WTC11 (cell line): ENCODE measurements around the gene SRSF12. TPM values are rescaled to one million over a fixed set of nuclear protein-coding genes. Genes with fewer than 3 reads are reported as not detected.

Experiments
- ELF4 ChIP-seq: sonication (generic); formaldehyde crosslinking; IDR thresholded peaks from 2 replicates; pipeline ENCODE4 v1.8.1; 2022; ENCODE audit warnings: low read depth, mild to moderate bottlenecking, moderate library complexity, missing genetic modification reagents
- GABPB1 ChIP-seq: sonication (generic); formaldehyde crosslinking; IDR thresholded peaks from 2 replicates; pipeline ENCODE4 v1.8.1; 2023; ENCODE audit warnings: mild to moderate bottlenecking, missing genetic modification reagents
- NR1H2 ChIP-seq: sonication (generic); formaldehyde crosslinking; IDR thresholded peaks from 2 replicates; pipeline ENCODE4 v1.9.0; 2021; ENCODE audit warnings: mild to moderate bottlenecking, moderate library complexity, missing genetic modification reagents
- ZNF121 ChIP-seq: sonication (generic); formaldehyde crosslinking; IDR thresholded peaks from 2 replicates; pipeline ENCODE4 v1.8.0; 2023; ENCODE audit warnings: missing genetic modification reagents
- ZNF232 ChIP-seq: sonication (generic); formaldehyde crosslinking; IDR thresholded peaks from 2 replicates; pipeline ENCODE4 v1.8.0; 2022; ENCODE audit warnings: mild to moderate bottlenecking, missing genetic modification reagents
- total RNA-seq: library from RNA; stranded (reverse); gene quantifications from 3 replicates; pipeline ENCODE4 v1.2.3, GENCODE V29; 2021
- TF ChIP-seq, protein P1 (sequence below): sonication (generic); formaldehyde crosslinking; IDR thresholded peaks from 2 replicates; pipeline ENCODE4 v1.8.1; 2022; ENCODE audit warnings: missing genetic modification reagents, borderline replicate concordance
- TF ChIP-seq, protein P2 (sequence below): fragments of 250-450 bp; sonication (Bioruptor Pico); IDR thresholded peaks from 2 replicates; pipeline ENCODE4 v1.9.0; 2021; ENCODE audit warnings: mild to moderate bottlenecking, borderline replicate concordance
- TF ChIP-seq, protein P3 (sequence below): sonication (generic); formaldehyde crosslinking; IDR thresholded peaks from 2 replicates; pipeline ENCODE4 v1.8.1; 2023; ENCODE audit warnings: mild to moderate bottlenecking, missing genetic modification reagents, borderline replicate concordance
- TF ChIP-seq, protein P4 (sequence below): sonication (generic); formaldehyde crosslinking; IDR thresholded peaks from 2 replicates; pipeline ENCODE4 v1.8.1; 2023; ENCODE audit warnings: mild to moderate bottlenecking, moderate library complexity, missing genetic modification reagents
- TF ChIP-seq, protein P5 (sequence below): sonication (generic); formaldehyde crosslinking; IDR thresholded peaks from 2 replicates; pipeline ENCODE4 v1.8.1; 2023; ENCODE audit warnings: mild to moderate bottlenecking, missing genetic modification reagents
- TF ChIP-seq, protein P6 (sequence below): sonication (generic); formaldehyde crosslinking; IDR thresholded peaks from 2 replicates; pipeline ENCODE4 v1.8.0; 2022; ENCODE audit warnings: mild to moderate bottlenecking, missing genetic modification reagents

The SRSF12 gene
- total RNA-seq, 1 experiment from 2014 or later: 3.8 TPM

DNA sequence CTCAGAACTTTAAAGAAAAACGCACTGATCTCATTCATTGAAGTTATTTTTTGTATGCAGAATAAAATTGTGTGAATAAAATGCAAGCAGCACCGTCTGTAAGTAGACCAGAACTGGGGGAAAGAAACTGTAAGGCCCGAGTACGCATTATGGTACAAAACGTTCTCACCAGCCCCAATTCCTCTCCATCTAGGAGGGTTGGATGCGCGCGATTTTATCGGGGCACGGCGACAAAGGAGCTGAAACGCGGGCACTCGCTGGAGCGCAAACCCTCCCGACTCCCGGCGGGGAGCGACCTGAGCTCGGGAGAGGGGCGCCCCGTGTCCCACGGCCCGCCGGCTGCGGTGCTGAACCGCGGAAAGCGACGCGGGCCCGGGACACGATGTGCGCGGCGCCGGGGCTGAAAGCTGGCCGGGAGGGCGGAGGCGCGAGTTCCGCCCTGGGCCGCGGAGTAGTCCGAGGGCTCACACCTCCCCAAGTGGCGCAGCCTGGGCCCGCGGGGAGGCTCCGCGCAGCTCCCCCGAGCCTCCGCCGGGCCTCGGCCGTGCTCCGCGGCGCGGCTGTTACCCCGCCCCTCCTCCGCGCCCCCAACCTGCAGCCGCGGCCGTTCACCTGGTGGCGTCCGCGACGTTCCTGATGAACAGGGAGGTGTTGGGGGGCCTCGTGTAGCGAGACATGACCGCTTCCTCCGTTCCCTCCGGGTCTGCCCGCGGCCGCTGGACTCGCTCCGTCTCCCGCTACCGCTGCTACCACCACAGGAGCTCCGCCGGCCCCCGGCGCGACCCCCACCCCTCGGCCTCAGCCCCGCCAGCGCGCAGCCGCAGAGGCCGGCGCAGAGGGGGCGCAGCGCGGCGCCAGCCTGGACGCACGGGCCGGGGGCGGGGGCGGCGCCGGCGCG is at the start of gene SRSF12 (continued):
- TF ChIP-seq, protein P1, sequence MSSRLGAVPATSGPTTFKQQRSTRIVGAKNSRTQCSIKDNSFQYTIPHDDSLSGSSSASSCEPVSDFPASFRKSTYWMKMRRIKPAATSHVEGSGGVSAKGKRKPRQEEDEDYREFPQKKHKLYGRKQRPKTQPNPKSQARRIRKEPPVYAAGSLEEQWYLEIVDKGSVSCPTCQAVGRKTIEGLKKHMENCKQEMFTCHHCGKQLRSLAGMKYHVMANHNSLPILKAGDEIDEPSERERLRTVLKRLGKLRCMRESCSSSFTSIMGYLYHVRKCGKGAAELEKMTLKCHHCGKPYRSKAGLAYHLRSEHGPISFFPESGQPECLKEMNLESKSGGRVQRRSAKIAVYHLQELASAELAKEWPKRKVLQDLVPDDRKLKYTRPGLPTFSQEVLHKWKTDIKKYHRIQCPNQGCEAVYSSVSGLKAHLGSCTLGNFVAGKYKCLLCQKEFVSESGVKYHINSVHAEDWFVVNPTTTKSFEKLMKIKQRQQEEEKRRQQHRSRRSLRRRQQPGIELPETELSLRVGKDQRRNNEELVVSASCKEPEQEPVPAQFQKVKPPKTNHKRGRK: no peak
- TF ChIP-seq, protein P2, sequence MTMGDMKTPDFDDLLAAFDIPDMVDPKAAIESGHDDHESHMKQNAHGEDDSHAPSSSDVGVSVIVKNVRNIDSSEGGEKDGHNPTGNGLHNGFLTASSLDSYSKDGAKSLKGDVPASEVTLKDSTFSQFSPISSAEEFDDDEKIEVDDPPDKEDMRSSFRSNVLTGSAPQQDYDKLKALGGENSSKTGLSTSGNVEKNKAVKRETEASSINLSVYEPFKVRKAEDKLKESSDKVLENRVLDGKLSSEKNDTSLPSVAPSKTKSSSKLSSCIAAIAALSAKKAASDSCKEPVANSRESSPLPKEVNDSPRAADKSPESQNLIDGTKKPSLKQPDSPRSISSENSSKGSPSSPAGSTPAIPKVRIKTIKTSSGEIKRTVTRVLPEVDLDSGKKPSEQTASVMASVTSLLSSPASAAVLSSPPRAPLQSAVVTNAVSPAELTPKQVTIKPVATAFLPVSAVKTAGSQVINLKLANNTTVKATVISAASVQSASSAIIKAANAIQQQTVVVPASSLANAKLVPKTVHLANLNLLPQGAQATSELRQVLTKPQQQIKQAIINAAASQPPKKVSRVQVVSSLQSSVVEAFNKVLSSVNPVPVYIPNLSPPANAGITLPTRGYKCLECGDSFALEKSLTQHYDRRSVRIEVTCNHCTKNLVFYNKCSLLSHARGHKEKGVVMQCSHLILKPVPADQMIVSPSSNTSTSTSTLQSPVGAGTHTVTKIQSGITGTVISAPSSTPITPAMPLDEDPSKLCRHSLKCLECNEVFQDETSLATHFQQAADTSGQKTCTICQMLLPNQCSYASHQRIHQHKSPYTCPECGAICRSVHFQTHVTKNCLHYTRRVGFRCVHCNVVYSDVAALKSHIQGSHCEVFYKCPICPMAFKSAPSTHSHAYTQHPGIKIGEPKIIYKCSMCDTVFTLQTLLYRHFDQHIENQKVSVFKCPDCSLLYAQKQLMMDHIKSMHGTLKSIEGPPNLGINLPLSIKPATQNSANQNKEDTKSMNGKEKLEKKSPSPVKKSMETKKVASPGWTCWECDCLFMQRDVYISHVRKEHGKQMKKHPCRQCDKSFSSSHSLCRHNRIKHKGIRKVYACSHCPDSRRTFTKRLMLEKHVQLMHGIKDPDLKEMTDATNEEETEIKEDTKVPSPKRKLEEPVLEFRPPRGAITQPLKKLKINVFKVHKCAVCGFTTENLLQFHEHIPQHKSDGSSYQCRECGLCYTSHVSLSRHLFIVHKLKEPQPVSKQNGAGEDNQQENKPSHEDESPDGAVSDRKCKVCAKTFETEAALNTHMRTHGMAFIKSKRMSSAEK (CRISPR knock-in tag): no peak
- TF ChIP-seq ELF4 (CRISPR knock-in tag) (no peak), NR1H2 (CRISPR knock-in tag) (no peak), ZNF121 (CRISPR knock-in tag) (0 out of 2 replicates have a peak, but pooled peaks have one; percentile 2), GABPB1 (CRISPR knock-in tag) (no peak), ZNF232 (CRISPR knock-in tag) (0 out of 2 replicates have a peak, but pooled peaks have one; percentile 71)
- TF ChIP-seq, protein P3, sequence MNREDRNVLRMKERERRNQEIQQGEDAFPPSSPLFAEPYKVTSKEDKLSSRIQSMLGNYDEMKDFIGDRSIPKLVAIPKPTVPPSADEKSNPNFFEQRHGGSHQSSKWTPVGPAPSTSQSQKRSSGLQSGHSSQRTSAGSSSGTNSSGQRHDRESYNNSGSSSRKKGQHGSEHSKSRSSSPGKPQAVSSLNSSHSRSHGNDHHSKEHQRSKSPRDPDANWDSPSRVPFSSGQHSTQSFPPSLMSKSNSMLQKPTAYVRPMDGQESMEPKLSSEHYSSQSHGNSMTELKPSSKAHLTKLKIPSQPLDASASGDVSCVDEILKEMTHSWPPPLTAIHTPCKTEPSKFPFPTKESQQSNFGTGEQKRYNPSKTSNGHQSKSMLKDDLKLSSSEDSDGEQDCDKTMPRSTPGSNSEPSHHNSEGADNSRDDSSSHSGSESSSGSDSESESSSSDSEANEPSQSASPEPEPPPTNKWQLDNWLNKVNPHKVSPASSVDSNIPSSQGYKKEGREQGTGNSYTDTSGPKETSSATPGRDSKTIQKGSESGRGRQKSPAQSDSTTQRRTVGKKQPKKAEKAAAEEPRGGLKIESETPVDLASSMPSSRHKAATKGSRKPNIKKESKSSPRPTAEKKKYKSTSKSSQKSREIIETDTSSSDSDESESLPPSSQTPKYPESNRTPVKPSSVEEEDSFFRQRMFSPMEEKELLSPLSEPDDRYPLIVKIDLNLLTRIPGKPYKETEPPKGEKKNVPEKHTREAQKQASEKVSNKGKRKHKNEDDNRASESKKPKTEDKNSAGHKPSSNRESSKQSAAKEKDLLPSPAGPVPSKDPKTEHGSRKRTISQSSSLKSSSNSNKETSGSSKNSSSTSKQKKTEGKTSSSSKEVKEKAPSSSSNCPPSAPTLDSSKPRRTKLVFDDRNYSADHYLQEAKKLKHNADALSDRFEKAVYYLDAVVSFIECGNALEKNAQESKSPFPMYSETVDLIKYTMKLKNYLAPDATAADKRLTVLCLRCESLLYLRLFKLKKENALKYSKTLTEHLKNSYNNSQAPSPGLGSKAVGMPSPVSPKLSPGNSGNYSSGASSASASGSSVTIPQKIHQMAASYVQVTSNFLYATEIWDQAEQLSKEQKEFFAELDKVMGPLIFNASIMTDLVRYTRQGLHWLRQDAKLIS: no peak
- TF ChIP-seq, protein P4, sequence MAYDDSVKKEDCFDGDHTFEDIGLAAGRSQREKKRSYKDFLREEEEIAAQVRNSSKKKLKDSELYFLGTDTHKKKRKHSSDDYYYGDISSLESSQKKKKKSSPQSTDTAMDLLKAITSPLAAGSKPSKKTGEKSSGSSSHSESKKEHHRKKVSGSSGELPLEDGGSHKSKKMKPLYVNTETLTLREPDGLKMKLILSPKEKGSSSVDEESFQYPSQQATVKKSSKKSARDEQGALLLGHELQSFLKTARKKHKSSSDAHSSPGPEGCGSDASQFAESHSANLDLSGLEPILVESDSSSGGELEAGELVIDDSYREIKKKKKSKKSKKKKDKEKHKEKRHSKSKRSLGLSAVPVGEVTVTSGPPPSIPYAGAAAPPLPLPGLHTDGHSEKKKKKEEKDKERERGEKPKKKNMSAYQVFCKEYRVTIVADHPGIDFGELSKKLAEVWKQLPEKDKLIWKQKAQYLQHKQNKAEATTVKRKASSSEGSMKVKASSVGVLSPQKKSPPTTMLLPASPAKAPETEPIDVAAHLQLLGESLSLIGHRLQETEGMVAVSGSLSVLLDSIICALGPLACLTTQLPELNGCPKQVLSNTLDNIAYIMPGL (CRISPR knock-in tag): peak; percentile 42; the same call in 1 of the 2 replicates
- TF ChIP-seq, protein P5, sequence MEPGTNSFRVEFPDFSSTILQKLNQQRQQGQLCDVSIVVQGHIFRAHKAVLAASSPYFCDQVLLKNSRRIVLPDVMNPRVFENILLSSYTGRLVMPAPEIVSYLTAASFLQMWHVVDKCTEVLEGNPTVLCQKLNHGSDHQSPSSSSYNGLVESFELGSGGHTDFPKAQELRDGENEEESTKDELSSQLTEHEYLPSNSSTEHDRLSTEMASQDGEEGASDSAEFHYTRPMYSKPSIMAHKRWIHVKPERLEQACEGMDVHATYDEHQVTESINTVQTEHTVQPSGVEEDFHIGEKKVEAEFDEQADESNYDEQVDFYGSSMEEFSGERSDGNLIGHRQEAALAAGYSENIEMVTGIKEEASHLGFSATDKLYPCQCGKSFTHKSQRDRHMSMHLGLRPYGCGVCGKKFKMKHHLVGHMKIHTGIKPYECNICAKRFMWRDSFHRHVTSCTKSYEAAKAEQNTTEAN (CRISPR knock-in tag): 0 out of 2 replicates have a peak, but pooled peaks have one; percentile 30
- TF ChIP-seq, protein P6, sequence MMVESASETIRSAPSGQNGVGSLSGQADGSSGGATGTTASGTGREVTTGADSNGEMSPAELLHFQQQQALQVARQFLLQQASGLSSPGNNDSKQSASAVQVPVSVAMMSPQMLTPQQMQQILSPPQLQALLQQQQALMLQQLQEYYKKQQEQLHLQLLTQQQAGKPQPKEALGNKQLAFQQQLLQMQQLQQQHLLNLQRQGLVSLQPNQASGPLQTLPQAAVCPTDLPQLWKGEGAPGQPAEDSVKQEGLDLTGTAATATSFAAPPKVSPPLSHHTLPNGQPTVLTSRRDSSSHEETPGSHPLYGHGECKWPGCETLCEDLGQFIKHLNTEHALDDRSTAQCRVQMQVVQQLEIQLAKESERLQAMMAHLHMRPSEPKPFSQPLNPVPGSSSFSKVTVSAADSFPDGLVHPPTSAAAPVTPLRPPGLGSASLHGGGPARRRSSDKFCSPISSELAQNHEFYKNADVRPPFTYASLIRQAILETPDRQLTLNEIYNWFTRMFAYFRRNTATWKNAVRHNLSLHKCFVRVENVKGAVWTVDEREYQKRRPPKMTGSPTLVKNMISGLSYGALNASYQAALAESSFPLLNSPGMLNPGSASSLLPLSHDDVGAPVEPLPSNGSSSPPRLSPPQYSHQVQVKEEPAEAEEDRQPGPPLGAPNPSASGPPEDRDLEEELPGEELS: no peak
